T-helper 1 cell treated with Interleukin-12 subunit alpha and Interleukin-12 subunit beta and Interleukin-4 antibody, amounts not matched to agents 30 μg/mL and 1 μg/mL, for 36 hours (primary cell): ENCODE results near the gene TMEM204.

Source experiments
- H3K27ac Mint-ChIP-seq: one replicate; pipeline ENCODE4 v1.8.0; 2021; ENCODE audit warnings: mild to moderate bottlenecking, mixed read lengths
- H3K27me3 Mint-ChIP-seq: one replicate; pipeline ENCODE4 v1.8.0; 2021; ENCODE audit warnings: low read depth, mixed read lengths
- H3K36me3 Mint-ChIP-seq: one replicate; pipeline ENCODE4 v1.8.0; 2021; ENCODE audit warnings: low read depth, mixed read lengths
- H3K4me1 Mint-ChIP-seq: one replicate; pipeline ENCODE4 v1.8.0; 2021; ENCODE audit warnings: low read depth, mixed read lengths
- H3K4me3 Mint-ChIP-seq: one replicate; pipeline ENCODE4 v1.8.0; 2021; ENCODE audit warnings: mild to moderate bottlenecking, moderate library complexity, mixed read lengths
- H3K9me3 Mint-ChIP-seq: one replicate; pipeline ENCODE4 v1.8.0; 2021; ENCODE audit warnings: mixed read lengths

TMEM204 gene

DNA sequence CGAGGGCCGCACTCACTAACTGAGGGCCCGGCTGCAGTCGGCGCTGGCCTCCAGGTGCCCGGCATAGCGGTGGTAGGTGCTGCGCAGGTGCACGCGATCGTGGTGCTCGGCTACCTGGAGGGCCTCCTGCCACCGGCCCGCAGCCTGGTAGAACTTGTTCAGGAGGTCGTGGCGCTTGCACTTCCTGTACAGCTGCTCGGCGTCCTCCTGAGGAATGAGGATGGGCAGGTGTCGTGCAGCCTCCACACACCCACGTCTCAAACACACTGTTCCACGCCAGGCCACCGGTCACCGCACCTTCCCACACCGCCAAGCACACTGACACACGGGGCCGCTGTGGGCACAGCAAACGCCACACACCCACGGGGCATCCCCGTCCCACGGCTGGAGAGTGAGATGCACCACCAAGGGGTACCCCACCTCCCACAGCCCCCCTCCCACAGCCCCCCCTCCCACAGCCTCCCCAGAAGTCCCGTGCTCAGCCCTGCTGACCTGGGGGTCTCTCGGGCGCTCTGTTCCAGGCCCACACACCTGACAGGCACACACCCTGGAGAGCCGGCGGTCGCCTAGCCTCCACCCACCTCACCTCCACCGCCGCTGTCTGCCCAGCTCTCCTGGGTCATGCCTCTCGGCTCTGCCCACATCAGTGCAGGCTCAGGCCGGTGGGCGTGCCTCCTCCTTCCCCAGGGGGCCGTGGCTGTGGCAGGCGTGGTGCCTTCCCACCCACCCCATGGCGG, 7.4 kb upstream of the TMEM204 start:
- Mint-ChIP-seq H3K4me1 (peaks cover 9% of the 10 kb centered on the region), H3K9me3 (no peaks in the 10 kb centered on the region), H3K27me3 (no peaks in the 10 kb centered on the region), H3K27ac (no peak overlapping the region), H3K36me3 (no peaks in the 10 kb centered on the region), H3K4me3 (no peak overlapping the region)

DNA sequence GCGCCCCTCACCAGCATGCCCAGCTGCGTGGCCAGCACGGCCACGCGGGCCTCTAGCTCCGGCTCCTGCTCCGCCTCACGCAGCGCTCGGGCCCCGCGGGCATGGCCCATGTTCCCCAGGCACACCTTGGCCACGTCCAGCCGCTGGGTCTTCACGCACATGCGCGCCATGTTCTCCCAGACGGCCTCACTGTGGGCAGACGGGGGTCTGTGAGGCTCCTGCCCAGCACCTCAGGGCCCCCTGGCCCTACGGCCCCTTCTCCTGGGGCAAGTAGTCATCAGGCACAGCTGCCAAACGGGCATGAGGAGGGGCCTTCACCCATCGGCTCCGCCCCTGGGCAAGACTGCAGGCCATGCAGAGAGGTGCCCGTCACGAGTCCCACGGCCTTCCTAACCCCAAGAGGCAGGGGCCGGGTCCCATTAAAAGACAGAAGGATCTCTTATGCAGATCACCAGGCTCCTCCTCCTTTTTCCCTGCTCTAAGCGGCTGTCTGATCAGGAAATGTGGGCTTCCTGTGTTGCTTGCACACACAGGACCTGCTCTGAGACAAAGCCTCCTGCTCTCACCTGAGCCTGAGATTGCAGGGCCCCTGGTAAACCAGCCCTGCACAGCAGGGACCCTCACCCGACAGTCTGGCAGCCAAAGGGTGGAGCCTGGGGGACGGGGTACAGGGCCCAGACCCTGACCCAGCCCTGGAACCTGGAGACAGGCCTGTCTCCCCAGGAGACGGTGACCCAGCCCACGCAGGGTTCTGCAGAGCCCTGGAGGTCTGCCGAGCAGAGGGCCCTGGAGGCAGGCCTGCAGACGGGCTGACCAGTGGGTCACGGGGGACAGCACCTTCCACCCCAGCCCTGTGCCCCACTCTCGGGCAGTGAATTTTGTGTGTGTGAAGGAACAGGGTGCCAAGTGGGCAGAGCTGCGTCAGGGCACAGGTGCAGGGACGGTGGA, 6.6 kb upstream of the TMEM204 start:
- Mint-ChIP-seq H3K27ac (peak overlapping the region; percentile 31), H3K4me3 (no peak overlapping the region)

DNA sequence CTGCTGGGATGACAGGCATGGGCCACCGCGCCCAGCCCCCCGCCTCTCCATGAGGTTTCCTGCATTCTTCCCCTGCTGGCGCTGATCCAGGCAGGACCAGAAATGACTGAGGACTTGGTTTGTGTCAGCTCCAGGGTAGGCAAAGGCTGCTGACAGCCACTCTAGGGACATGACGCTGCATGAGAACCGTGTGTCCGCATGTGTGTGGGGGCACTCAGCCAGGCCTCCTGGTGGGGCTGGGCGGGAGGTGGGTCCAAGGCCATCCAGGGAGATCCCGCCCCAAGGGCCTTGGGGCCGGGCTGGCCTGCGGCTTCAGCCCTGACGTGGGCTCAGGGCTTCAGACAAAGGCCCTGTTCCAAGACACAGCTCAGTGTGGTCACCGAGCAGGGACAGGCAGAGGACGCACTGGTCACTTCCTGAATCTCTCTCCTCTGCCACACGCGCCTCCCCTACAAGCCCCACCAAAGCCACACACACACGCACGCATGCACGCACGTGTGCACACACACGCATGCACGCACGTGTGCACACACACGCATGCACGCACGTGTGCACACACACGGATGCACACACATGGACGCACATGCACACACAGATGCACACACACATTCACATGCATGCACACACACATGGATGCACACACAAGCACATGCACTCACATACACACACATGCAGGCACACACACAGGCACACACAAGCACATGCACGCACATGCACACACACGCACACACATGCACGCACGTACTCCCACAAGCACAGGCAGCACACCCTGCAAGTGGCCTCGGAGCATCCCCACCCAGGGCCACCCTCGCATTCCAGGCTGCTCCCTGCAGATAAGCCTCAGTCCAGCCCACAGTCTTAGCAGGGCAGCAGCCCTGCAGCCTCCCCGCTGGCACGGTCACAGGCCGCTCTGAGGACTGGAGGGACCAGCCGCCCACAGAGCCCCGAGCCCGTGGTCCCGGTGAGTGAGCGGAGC, 5.3 kb upstream of the TMEM204 start:
- peaks cover 9% of the 10 kb centered on the region for H3K4me1 Mint-ChIP-seq
- no peak overlapping the region for H3K27ac Mint-ChIP-seq
- H3K27me3 Mint-ChIP-seq: no peaks in the 10 kb centered on the region
- H3K4me3 Mint-ChIP-seq: no peak overlapping the region
- H3K36me3 Mint-ChIP-seq: no peaks in the 10 kb centered on the region
- no peaks in the 10 kb centered on the region for H3K9me3 Mint-ChIP-seq

More for the DNA sequence above, 6.6 kb upstream of the TMEM204 start:
- Mint-ChIP-seq H3K36me3 (no peaks in the 10 kb centered on the region), H3K4me1 (peaks cover 9% of the 10 kb centered on the region), H3K27me3 (no peaks in the 10 kb centered on the region), H3K9me3 (no peaks in the 10 kb centered on the region)

DNA sequence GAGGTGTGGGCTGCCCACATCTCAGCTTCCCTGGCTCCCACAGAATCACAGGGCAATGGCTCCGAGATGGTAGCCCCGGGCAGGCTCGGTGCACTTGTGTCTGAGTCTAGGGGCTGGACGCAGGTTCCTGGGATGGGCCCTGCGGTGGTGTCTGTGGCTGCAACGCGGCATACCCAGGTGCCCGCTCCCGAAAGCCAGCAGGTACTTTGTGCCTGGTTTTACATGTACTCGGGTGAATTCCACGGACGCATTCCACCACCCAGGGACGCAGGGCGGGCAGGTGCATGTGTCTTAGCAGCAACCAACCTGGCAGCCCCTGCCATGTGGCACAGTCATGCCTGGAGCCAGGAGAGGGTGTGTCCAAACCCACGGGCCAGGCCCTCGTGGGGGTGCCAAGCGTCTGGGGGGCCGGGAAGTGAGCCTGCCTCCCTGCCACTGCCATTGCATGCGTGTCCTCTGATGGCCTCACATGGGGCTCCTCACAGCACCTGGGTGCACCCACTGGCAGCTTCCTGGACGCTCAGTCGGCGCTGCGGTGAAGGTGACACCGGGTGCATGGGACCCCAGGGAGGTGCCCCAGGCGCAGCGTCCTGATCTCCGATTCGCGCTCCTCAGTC, 4.4 kb upstream of the TMEM204 start:
- no peaks in the 10 kb centered on the region for H3K36me3 Mint-ChIP-seq
- peaks cover 13% of the 10 kb centered on the region for H3K4me1 Mint-ChIP-seq
- H3K27me3 Mint-ChIP-seq: no peaks in the 10 kb centered on the region
- H3K27ac Mint-ChIP-seq: no peak overlapping the region
- H3K9me3 Mint-ChIP-seq: no peaks in the 10 kb centered on the region
- no peak overlapping the region for H3K4me3 Mint-ChIP-seq

DNA sequence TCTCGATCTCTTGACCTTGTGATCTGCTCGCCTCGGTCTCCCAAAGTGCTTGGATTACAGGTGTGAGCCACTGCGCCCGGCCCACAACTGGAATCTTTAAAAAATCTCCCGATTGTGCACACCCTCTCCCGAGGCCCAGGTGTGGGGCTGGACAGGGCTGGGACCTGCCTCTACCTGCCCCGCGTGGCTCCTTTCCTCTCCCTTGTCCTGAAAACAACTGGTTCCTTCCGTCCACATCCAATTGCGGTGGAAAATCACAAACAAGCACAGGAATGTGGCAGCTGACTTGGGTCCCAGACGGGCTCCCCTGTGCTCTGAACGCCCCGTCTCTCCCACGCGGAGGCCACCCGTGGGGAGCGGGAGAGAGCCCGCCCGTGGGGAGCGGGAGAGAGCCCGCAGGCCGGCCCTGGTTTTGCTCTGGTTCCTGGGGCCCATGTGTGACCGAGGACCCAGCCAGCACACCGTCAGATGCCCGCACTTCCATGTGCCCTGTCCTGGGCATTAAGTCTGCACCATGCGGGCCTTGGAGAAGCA, 3.0 kb upstream of the TMEM204 start:
- Mint-ChIP-seq H3K27me3 (no peaks in the 10 kb centered on the region), H3K9me3 (no peaks in the 10 kb centered on the region), H3K4me1 (peaks cover 17% of the 10 kb centered on the region), H3K4me3 (no peak overlapping the region), H3K27ac (no peak overlapping the region), H3K36me3 (peaks cover 9% of the 10 kb centered on the region)

DNA sequence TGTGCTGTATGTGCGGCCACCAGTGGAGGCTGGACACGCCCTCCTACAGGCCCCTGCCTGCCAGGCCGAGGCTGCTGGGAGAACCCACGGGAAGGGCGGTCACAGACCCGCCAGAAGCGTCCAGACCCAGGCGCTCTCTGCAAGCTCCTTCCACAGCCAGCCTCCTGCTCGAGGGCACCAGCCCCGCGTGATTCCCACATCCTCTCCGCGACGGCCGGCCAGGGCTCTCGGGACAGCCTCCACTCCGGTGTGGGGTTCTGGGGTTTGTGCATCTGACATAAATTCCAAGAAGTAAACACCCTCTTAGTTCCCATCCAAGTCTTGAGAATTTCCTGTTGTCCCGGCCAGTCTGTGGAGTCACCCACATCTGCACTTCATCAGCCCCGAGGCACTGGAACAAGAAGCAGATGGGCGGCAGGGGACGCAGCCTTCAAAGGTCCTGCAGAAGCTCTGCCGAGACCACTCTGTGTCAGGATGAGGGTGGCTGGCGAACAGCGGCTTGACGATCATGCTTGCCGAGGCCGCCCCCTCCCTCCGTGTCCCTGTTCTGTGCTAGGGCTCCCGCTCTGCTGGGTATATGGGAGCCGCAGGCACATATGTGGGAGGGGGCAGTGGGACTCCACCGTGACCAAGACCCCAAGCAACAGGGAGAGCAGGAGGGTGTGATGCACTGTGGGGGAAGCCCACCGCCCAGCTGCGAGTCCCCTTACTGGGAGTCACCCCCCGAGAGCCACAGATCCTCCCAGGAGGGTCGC, 2.4 kb upstream of the TMEM204 start:
- Mint-ChIP-seq H3K27me3 (no peaks in the 10 kb centered on the region), H3K27ac (no peak overlapping the region), H3K4me1 (peaks cover 17% of the 10 kb centered on the region), H3K36me3 (peaks cover 13% of the 10 kb centered on the region), H3K9me3 (no peaks in the 10 kb centered on the region), H3K4me3 (no peak overlapping the region)

DNA sequence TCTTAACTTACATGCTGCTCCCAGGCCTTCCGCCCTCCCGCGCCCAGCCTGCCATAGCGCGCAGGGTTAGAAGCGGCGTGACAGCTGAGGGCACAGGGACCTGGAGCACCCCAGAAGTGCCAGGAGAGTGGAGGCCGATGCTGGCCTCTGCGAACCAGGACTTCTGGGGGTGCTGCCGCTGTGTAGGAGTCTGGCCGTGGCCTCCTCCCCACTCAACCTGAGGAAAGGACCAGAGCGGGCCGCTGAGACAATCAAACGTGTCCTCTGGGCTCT, 1.9 kb upstream of the TMEM204 start:
- Mint-ChIP-seq H3K4me1 (peaks cover 18% of the 10 kb centered on the region), H3K27me3 (no peaks in the 10 kb centered on the region), H3K36me3 (peaks cover 16% of the 10 kb centered on the region), H3K4me3 (no peak overlapping the region), H3K27ac (no peak overlapping the region), H3K9me3 (no peaks in the 10 kb centered on the region)

DNA sequence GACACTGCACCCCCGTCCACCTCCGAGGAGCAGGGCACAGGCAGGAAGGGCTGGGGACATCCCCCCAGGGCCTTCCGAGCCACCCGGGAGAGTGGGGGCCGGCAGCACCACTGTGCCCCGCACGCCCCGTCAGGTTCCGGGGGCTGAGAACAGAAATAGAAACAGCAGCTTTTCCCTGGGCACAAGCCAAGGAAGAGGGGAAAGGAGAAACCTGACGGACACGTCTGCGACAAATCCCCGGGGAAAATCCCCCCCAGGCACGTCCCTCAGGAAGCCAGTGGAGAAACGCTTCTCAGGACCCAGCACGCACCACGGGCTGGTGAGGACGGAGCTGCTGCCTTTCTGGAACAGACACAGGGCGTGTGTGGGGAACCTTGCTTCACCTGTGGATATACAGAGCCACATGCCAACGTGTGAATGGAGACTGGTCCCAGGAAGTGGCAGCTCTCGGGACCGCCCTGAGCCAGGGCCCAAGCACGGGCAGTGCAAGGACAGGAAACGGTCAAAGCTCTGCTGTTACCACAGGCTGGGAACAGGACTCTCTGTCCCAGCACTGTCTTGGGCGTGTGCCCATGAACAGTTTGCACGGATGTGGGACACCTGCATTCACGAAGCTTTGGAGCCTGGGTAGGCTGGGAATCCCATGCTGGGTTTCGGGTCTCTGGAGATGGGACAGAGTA, 1.2 kb upstream of the TMEM204 start:
- Mint-ChIP-seq H3K27ac (no peak overlapping the region), H3K27me3 (no peaks in the 10 kb centered on the region), H3K9me3 (no peaks in the 10 kb centered on the region), H3K4me3 (no peak overlapping the region), H3K4me1 (peaks cover 18% of the 10 kb centered on the region), H3K36me3 (peaks cover 21% of the 10 kb centered on the region)

DNA sequence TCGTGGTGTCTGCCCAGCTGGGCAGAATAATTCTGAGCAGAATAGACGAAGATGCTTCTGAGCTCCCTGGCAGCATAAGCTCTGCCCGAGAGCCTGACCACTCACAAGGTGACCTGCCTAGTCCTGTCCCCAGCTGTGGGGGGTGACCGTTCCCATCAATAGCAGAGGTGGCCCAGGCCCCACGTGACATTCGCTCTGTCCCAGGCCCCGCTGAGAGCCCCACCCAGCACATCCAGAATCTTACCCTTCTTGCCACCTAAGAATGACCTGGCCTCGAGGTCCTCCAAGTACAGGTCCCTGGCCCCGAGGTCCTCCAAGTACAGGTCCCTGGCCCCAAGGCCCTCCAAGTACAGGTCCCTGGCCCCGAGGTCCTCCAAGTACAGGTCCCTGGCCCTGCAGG, 695 bp upstream of the TMEM204 start:
- Mint-ChIP-seq H3K36me3 (peaks cover 26% of the 10 kb centered on the region), H3K4me3 (no peak overlapping the region), H3K4me1 (peaks cover 22% of the 10 kb centered on the region), H3K27ac (peak overlapping the region; percentile 27), H3K9me3 (no peaks in the 10 kb centered on the region), H3K27me3 (no peaks in the 10 kb centered on the region)

DNA sequence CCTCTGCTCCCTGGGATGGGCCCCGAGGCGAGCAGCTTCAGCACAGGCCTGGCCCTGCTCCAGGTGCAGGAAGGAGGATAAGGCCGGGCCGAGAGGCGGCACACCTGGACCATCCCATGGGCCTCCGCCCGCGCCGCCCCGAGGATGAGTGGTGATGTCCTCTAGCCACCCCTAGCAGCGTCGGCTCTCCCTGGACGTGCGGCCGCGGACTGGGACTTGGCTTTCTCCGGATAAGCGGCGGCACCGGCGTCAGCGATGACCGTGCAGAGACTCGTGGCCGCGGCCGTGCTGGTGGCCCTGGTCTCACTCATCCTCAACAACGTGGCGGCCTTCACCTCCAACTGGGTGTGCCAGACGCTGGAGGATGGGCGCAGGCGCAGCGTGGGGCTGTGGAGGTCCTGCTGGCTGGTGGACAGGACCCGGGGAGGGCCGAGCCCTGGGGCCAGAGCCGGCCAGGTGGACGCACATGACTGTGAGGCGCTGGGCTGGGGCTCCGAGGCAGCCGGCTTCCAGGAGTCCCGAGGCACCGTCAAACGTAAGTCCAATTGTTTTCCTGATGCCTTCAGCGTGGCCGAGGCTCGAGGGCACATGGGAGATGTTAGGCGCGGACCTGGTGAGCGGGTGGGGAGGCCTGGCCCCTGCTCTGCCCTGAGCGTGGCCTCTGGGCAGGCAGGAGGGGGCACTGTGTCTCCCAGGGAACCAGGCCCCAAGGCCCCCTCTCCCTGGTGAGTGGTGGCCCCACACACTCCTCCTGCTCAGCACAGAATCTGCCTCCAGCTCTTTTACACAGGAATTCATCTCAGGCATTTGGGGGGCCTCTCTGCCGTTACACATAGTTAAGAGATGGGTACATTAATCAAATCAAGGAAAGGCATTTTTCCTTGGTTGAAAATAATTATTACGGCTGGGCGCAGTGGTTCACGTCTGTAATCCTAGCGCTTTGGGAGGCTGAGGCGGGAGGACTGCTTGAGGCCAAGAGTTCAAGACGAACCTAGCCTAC, 855 bp downstream of the TMEM204 start:
- peaks cover 35% of the 10 kb centered on the region for H3K36me3 Mint-ChIP-seq

DNA sequence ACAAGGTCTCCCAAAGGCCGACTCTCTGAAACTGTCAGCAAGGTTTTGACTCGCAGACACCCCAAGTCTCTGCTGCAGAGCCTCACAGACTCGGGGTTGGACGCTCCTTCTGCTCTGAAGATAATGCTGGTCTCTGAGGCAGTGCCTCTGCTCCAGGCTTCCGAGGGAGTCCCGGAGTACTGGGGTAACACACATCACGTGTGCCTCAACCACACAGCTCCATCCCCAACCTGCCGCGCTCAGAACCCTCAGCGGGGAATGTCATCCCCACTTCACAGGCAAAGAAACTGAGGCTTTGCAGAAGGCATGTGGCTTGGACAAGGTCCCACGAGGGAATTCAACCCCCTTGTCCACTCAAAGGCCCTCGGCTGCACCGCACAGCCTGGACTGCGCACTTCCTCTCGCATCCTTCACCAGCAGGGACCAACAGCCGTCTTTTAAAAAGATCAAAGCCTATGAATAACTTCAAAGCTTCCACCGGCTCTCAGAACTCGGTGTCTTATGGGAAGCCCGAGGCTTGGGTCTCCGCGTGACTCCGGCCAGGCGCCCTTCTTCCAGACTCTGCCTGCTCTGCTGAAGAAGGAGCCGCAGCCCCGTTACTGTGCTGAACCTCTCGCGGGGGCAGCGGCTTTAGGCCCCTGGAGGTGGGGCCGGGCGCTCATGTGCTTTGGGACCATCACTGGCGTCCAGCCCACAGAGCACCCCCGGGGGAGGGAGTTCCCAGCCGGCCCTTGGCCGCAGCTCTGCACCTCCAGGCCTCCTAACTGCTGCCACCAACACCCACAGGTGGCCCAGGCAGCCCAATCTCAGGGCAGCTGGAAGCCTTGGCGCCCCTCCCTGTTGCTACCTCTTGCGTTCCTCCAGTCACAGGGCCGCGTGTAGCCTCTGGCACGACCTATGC, 2.2 kb downstream of the TMEM204 start:
- H3K27me3 Mint-ChIP-seq: no peaks in the 10 kb centered on the region
- H3K4me1 Mint-ChIP-seq: peaks cover 27% of the 10 kb centered on the region
- H3K27ac Mint-ChIP-seq: peak overlapping the region; percentile 94
- H3K9me3 Mint-ChIP-seq: no peaks in the 10 kb centered on the region
- H3K4me3 Mint-ChIP-seq: peak overlapping the region; percentile 100
- peaks cover 40% of the 10 kb centered on the region for H3K36me3 Mint-ChIP-seq

More for the DNA sequence above, 855 bp downstream of the TMEM204 start:
- Mint-ChIP-seq H3K9me3 (no peaks in the 10 kb centered on the region), H3K27me3 (no peaks in the 10 kb centered on the region), H3K4me3 (peak overlapping the region; percentile 100), H3K27ac (peak overlapping the region; percentile 94), H3K4me1 (peaks cover 27% of the 10 kb centered on the region)
